ENCODE results near the gene KRTAP4-8.

GRCh38 chr17:41116297-41116696 is 18.4 kb upstream of the KRTAP4-8 start:
- TF ChIP-seq CTCF (conservative IDR thresholded peaks at IDR 0.05) (no peak), EZH2 (IDR thresholded peaks at IDR 0.05; ENCODE audit: low read depth) (no peak)
